Effector CD4-positive, alpha-beta T cell (primary cell): ENCODE measurements around the gene NTN4. TPM values are rescaled to one million over a fixed set of nuclear protein-coding genes. Genes with fewer than 3 reads are reported as not detected.
"Not testable (repeated sequence)": the region's sequence is repeated elsewhere in the genome, so short reads cannot be mapped to it uniquely, and the experiment has no call there.

Source experiments
- DNase-seq: peaks from one replicate; pipeline ENCODE4 v3.0.0-alpha.2; 2020
- total RNA-seq: gene quantifications from one replicate; lab custom pipeline; 2026; lab: John Stamatoyannopoulos, UW

The NTN4 gene
- not detected for total RNA-seq

- no peak for DNase-seq
These were observed at the start of gene NTN4 for GRCh38 chr12:95790033-95790916. NTN4 (minus strand) TSS chr12:95790764; CDS start chr12:95790309, 455 bp downstream.

- no peak for DNase-seq
These were observed 47.6 kb upstream of the NTN4 start for GRCh38 chr12:95838125-95838524.

- no peak for DNase-seq
These were observed 46.9 kb upstream of the NTN4 start for GRCh38 chr12:95837240-95838038.

- DNase-seq, result no peak
These were observed 46.2 kb upstream of the NTN4 start for GRCh38 chr12:95836630-95837239.

GRCh38 chr12:95836185-95836609 is 45.6 kb upstream of the NTN4 start:
- no peak for DNase-seq

- DNase-seq, result no peak
These were observed 44.0 kb upstream of the NTN4 start for GRCh38 chr12:95834572-95834971.

GRCh38 chr12:95830335-95831089 is 39.9 kb upstream of the NTN4 start:
- DNase-seq, result no peak

GRCh38 chr12:95829395-95829794 is 38.8 kb upstream of the NTN4 start:
- DNase-seq, result no peak

- no peak for DNase-seq
These were observed 29.6 kb upstream of the NTN4 start for GRCh38 chr12:95820096-95820703.

GRCh38 chr12:95815632-95816212 is 25.2 kb upstream of the NTN4 start:
- no peak for DNase-seq

- DNase-seq, result not testable (repeated sequence)
These were observed 21.6 kb upstream of the NTN4 start for GRCh38 chr12:95812155-95812554.

GRCh38 chr12:95810411-95810810 is 19.8 kb upstream of the NTN4 start:
- no peak for DNase-seq

- no peak for DNase-seq
These were observed 18.6 kb upstream of the NTN4 start for GRCh38 chr12:95809000-95809680.

- DNase-seq, result no peak
These were observed 17.6 kb upstream of the NTN4 start for GRCh38 chr12:95808146-95808545.

- no peak for DNase-seq
These were observed 15.5 kb upstream of the NTN4 start for GRCh38 chr12:95805864-95806671.

GRCh38 chr12:95804291-95804690 is 13.7 kb upstream of the NTN4 start:
- DNase-seq, result no peak

- no peak for DNase-seq
These were observed 13.3 kb upstream of the NTN4 start for GRCh38 chr12:95803817-95804216.

GRCh38 chr12:95802482-95803270 is 12.1 kb upstream of the NTN4 start:
- no peak for DNase-seq

- no peak for DNase-seq
These were observed 6.4 kb upstream of the NTN4 start for GRCh38 chr12:95796982-95797289.
